Endothelial cell of umbilical vein (primary cell): ENCODE measurements around the gene MRPL50.

ENCODE experiments used
- CTCF ChIP-seq, 2 donors: IDR thresholded peaks; 1 replicate in 1 of 2; 2 replicates in 1 of 2; pipeline ENCODE4 v1.5.1; 2011; ENCODE audit warnings: low read length in 2 of 2, mild to moderate bottlenecking in 2 of 2, moderate library complexity in 2 of 2, control low read depth in 1 of 2, inconsistent platforms in 1 of 2, low read depth in 1 of 2; ENCODE audit not compliant: insufficient read depth in 1 of 2; ENCODE audit errors: extremely low read depth in 1 of 2
- EZH2 ChIP-seq: IDR thresholded peaks from 2 replicates; pipeline ENCODE4 v1.6.1; 2012; ENCODE audit warnings: borderline replicate concordance, low read depth, mild to moderate bottlenecking, moderate library complexity, low read length, inconsistent platforms; ENCODE audit not compliant: severe bottlenecking
- FOS ChIP-seq: IDR thresholded peaks from 2 replicates; pipeline ENCODE4 v1.6.1; 2011; ENCODE audit warnings: mild to moderate bottlenecking, low read length, moderate library complexity, borderline replicate concordance; ENCODE audit not compliant: insufficient read depth
- GATA2 ChIP-seq: IDR thresholded peaks from 2 replicates; pipeline ENCODE4 v1.7.0; 2011; ENCODE audit warnings: low read depth, mild to moderate bottlenecking, moderate library complexity, mixed read lengths, low read length; ENCODE audit not compliant: insufficient read length, insufficient read depth
- JUN ChIP-seq: IDR thresholded peaks from 2 replicates; pipeline ENCODE4 v1.6.1; 2011; ENCODE audit warnings: borderline replicate concordance, low read depth; ENCODE audit not compliant: insufficient read length, insufficient read depth
- MYC ChIP-seq: IDR thresholded peaks from one replicate; pipeline ENCODE4 v1.6.1; 2011; ENCODE audit warnings: mild to moderate bottlenecking, low read depth, low read length
- POLR2A ChIP-seq: IDR thresholded peaks from 2 replicates; pipeline ENCODE4 v1.6.1; 2012; ENCODE audit warnings: low read depth, mild to moderate bottlenecking, control low read depth, low read length
- POLR2AphosphoS5 ChIP-seq: IDR thresholded peaks from 2 replicates; pipeline ENCODE4 v1.6.1; 2012; ENCODE audit warnings: low read depth, mild to moderate bottlenecking, control low read depth, low read length, moderate library complexity; ENCODE audit not compliant: insufficient read depth
- TF ChIP-seq, protein P1 (sequence below): IDR thresholded peaks from 2 replicates; pipeline ENCODE4 v1.6.1; 2011; ENCODE audit not compliant: insufficient read depth, insufficient read length

DNA sequence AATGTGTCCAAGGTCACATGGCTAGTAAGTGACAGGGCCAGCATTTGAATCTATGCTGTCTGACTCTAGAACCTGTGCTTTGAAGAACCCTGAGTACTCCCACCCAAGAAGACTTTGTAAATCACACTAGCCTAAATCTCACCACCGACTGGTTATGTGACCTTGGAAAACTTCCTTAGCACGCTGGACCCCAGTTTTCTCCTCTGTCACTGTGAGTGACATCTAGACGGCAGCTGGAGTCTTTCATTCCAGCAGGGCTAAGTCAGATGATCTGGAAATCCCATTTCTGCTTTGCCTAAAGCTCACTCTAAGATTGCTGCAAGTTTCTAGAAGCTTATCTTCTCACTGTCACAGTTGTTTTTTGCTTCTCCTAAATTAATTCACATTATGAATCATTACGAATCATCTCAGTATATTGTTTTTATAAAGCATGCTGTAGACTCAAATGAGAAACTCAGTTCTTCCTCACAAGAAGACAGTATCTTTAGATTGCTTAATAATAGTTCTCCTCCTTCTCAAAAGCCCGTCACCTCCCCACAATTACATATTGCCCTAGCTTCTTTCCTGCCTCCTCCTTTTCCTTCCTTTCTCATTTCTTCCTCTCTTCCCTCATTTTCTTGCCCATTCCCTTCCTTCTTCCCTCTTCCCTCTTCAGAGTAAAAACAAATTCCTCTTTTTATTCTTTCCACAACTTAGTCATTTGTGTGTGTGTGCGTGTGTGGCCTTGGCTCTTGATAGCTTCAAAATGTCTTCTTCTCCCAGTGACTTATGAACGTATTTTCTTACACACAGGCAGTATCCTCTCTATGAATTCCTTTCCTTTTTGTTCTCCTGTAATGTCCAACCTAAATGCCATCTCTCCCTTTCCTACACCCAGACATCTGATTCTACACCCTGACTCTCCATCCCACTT, 20.4 kb upstream of the MRPL50 start:
- TF ChIP-seq FOS (peak; percentile 55), POLR2A (no peak), CTCF (IDR thresholded peaks at IDR 0.05; ENCODE audit: extremely low read depth in 1 of 2, insufficient read depth in 1 of 2, low read depth in 1 of 2, low read length in 2 of 2) (no peak), POLR2AphosphoS5 (no peak), MYC (no peak), EZH2 (no peak), JUN (no peak), GATA2 (no peak)
- TF ChIP-seq, protein P1, sequence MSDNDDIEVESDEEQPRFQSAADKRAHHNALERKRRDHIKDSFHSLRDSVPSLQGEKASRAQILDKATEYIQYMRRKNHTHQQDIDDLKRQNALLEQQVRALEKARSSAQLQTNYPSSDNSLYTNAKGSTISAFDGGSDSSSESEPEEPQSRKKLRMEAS: no peak
